Immature natural killer cell (primary cell): Measurements from ENCODE around the gene GALNS. TPM values are rescaled to one million over a fixed set of nuclear protein-coding genes. Genes with fewer than 3 reads are reported as not detected.

ENCODE experiments used
- DNase-seq, 3 donors: peaks; one replicate each; pipeline ENCODE4 v3.0.0; 2022; ENCODE audit warnings: mixed read lengths in 1 of 3
- H3K27ac Mint-ChIP-seq, 6 donors: one replicate each; pipeline ENCODE4 v1.8.0; 2020; ENCODE audit warnings: mixed read lengths in 6 of 6, mild to moderate bottlenecking in 5 of 6, inconsistent platforms in 4 of 6, moderate library complexity in 3 of 6
- H3K27me3 Mint-ChIP-seq, 3 donors: one replicate each; pipeline ENCODE4 v1.8.0; 2020 to 2021; ENCODE audit warnings: low read depth in 3 of 3, mild to moderate bottlenecking in 3 of 3, mixed read lengths in 3 of 3, moderate library complexity in 3 of 3, inconsistent platforms in 1 of 3
- H3K36me3 Mint-ChIP-seq, 3 donors: one replicate each; pipeline ENCODE4 v1.8.0; 2020; ENCODE audit warnings: mixed read lengths in 3 of 3, inconsistent platforms in 2 of 3, mild to moderate bottlenecking in 2 of 3
- H3K4me1 Mint-ChIP-seq, 2 donors: one replicate each; pipeline ENCODE4 v1.8.0; 2020; ENCODE audit warnings: inconsistent platforms in 2 of 2, mild to moderate bottlenecking in 2 of 2, mixed read lengths in 2 of 2, moderate library complexity in 1 of 2
- H3K4me3 Mint-ChIP-seq, 5 donors: one replicate each; pipeline ENCODE4 v1.8.0; 2020; ENCODE audit warnings: mild to moderate bottlenecking in 5 of 5, mixed read lengths in 5 of 5, inconsistent platforms in 3 of 5, moderate library complexity in 3 of 5
- H3K9me3 Mint-ChIP-seq, 6 donors: one replicate each; pipeline ENCODE4 v1.8.0; 2020; ENCODE audit warnings: mild to moderate bottlenecking in 6 of 6, mixed read lengths in 6 of 6, inconsistent platforms in 4 of 6, moderate library complexity in 3 of 6
- polyA plus RNA-seq, 3 donors: library from polyadenylated mRNA; unstranded; fragments of 300-500 nt; fragmentation: Illumina TruSeq; gene quantifications; one replicate each; pipeline ENCODE4 v1.2.3, GENCODE V29; 2021

GALNS gene
- polyA plus RNA-seq, 3 donors from 2014 or later = 10.4 to 15.4 (median 10.9) TPM

- Mint-ChIP-seq H3K27me3 (peaks cover 0 to 6% (median 2%) of the 10 kb centered on the region in 3 donors), H3K4me3 (peak overlapping the region; percentile 29 to 68 (median 51)), H3K9me3 (no peaks in the 10 kb centered on the region), H3K27ac (peak overlapping the region in 1 of 6 donors; percentile 26), H3K4me1 (peaks cover 0 to 20% of the 10 kb centered on the region in 2 donors), H3K36me3 (no peaks in the 10 kb centered on the region)
- DNase-seq = no peak
Measured at GRCh38 chr16:88813269-88814143, 43.2 kb downstream of the GALNS start.

DNA sequence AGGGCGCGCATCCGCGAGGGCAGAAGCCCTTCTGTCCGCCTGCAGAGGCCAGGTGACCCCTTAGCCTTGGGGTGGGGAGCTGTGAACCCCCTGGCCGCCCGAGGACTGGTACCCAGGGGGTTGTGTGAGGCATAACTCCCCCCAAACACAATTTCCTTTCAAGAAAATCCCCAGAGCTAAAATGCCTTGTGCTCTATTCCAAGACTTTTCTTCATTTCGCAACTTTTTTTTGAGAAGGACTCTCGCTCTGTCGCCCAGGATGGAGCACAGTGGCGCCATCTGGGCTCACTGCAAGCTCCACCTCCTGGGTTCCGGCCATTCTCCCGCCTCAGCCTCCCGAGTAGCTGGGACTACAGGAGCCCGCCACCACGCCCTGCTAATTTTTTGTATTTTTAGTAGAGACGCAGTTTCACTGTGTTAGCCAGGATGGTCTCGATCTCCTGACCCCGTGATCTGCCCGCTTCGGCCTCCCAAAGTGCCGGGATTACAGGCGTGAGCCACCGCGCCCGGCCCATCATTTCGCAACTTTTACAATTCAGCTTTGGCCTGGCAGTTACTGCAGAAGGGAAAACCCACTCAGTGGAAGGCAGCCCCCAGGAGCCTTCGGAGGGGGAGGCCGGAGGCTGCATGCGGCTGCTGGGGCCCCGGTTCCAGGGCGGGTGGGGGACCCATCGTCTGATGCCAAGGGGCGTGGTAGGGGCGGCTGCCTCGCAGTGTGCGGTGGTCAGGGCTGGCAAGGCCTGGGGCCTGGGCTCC lies 44.1 kb downstream of the GALNS start:
- no peaks in the 10 kb centered on the region for H3K36me3 Mint-ChIP-seq
- peak overlapping the region in 3 of 6 donors; percentile 30 to 87 (median 45) for H3K27ac Mint-ChIP-seq
- H3K4me1 Mint-ChIP-seq = peaks cover 0 to 20% of the 10 kb centered on the region in 2 donors
- no peaks in the 10 kb centered on the region for H3K9me3 Mint-ChIP-seq
- peaks cover 0 to 6% (median 2%) of the 10 kb centered on the region in 3 donors for H3K27me3 Mint-ChIP-seq
- H3K4me3 Mint-ChIP-seq = peak overlapping the region; percentile 76 to 87 (median 80)
- no peak for DNase-seq

DNA sequence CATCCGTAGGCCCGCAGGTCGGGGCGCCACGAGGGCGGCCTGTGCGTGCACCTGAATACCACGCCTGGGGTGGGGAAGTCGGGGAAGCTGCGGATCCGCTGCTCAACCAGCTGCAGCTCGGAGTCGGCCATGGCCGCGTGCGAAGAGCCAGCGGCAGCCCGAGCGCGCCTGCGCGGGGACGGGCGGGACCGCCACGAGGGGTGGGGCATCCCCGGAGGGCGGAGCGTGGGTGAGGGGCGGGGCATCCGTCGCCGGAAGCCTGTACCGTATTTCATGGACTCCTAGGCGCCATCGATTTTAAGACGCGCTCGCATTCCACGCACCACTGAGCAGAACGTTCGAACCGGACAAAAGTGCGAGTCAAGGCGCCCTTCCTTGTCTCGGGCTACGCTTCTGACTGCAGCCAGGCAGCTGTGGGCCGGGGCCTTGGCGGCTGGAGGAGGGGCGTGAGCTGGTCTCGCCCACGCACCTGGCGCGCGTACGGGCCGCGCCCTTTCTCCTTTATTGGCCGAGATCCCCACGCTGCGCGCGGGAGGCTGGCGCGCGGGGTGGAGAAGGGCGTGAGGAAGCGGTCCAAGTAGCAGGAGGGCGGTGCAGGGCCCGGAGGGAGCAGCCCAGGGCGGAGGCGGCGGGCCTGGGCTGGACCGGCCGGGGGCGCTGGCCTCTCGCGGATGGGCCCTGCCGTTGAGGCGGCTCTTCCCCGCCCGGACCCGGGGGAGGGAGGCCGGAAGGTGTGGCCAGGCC lies 44.8 kb downstream of the GALNS start, which contains the start of gene APRT:
TSS of gene APRT (minus strand) at position 160 of the 744 bp plus-strand sequence. CDS start at position 131, 29 bp downstream.
- peak; percentile 96 to 97 (median 96) for DNase-seq
- peaks cover 0 to 20% of the 10 kb centered on the region in 2 donors for H3K4me1 Mint-ChIP-seq
- H3K27me3 Mint-ChIP-seq = peaks cover 0 to 6% (median 2%) of the 10 kb centered on the region in 3 donors
- H3K9me3 Mint-ChIP-seq = no peaks in the 10 kb centered on the region
- peak within 1 kb of the TSS; percentile 87 to 98 (median 95) for H3K4me3 Mint-ChIP-seq
- peak within 1 kb of the TSS; percentile 83 to 97 (median 94) for H3K27ac Mint-ChIP-seq
- no peaks in the 10 kb centered on the region for H3K36me3 Mint-ChIP-seq

DNA sequence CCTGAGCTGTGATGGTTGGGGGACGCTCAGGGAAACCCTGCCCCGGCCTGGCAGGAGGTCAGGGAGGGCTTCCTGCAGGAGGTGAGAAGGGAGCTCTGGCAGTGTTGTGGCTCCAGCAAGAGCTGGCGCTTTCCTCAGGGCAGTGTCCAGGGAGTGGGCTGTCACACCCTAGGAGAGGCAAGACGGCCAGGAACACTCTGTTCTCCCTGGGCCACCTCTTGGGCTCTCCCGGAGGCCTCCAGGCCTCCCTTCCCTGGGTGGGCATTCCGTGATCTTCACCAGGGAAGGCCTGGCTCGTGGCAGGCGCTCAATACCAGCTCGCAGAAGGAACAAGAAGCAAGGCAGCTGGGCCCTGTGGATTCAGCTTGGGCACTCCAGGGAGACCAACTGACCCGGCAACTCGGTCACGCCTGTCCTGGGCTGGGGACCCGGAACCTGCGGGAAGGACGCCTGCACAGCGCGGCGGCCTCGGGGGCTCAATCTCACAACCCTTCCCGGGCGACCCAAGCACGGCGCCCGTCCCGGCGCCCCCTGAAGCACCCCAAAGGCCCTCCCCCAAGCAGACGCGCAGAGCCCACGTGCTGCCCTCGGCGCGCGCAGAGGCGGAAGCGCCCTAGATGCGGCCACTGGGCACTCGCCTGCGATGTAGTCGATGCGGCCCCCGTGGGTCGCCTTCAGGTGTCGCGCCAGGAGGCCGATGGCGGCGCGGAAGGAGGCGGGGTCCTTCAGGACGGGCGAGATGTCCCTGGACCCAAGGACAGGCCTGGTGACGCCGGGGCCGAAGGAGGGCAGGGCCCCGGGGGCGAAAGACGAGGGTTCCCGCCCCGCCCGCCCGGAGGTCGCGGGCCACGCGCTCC lies 45.6 kb downstream of the GALNS start:
- Mint-ChIP-seq H3K27ac (peak overlapping the region; percentile 60 to 92 (median 87)), H3K4me3 (peak overlapping the region; percentile 86 to 95 (median 87)), H3K27me3 (peaks cover 0 to 6% (median 2%) of the 10 kb centered on the region in 3 donors), H3K4me1 (peaks cover 0 to 20% of the 10 kb centered on the region in 2 donors), H3K36me3 (no peaks in the 10 kb centered on the region), H3K9me3 (no peaks in the 10 kb centered on the region)
- DNase-seq = peak; percentile 70 to 78 (median 74)

DNA sequence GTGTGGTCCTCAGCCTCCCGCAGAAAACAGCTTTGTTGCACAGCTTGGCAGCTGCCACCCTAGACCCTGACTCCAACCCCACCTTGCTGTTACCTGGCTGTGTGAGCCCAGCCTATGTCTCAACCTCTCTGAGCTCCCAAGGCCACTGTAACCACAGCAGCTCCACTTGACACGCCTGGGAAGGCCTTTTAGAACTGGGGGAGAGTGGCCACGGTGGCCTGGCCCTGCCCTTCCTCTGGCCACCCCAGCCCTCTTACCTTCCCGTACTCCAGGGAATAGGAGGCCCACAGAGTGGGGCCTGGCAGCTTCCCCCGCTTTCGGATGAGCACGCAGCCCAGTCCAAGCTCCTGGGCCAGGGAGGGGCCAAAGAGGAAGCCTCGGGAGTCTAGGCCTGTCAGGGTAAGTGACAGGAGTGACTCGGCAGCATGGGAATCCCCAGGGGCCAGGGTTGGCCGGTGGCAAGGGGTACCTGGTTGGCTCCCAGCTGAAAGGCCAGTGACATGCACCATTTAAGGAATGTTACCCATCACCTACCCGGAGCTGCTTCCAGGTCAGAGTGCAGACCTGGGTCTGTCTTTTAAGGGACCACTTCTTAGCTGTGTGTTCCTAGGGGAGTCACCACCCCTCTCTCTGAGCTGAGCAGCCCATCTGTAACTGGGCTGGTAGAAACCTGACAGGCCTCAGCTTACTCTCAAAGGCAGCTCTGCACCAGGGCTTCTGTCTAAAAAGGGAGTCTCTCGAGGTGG lies 46.4 kb downstream of the GALNS start:
- peaks cover 0 to 6% (median 2%) of the 10 kb centered on the region in 3 donors for H3K27me3 Mint-ChIP-seq
- H3K9me3 Mint-ChIP-seq = no peaks in the 10 kb centered on the region
- H3K4me3 Mint-ChIP-seq = peak overlapping the region; percentile 86 to 95 (median 87)
- no peaks in the 10 kb centered on the region for H3K36me3 Mint-ChIP-seq
- peak overlapping the region in 2 of 6 donors; percentile 60 to 71 for H3K27ac Mint-ChIP-seq
- H3K4me1 Mint-ChIP-seq = peaks cover 0 to 20% of the 10 kb centered on the region in 2 donors
- DNase-seq = no peak

DNA sequence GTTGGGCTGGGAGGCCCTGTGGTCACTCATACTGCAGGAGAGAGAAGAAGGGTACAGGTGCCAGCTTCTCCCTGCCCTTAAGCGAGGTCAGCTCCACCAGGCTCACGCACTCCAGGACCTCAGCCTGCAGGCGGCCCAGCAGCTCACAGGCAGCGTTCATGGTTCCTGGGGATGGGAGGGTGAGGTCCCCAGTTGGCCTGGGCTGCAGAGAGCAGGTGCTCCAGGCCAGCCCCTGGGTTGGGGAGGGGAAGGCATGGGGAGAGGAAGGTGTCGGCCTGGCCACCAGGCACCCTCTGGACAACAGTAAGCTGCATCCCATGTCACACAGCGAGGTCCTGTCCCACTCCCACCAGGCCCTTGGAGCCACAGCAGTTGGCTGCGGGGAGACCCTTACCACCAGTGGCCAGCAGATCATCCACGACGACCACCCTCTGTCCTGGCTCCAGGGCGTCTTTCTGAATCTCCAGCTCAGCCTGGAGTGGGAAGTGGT lies 47.0 kb downstream of the GALNS start:
- Mint-ChIP-seq H3K4me3 (peak overlapping the region in 1 of 5 donors; percentile 27), H3K27me3 (peaks cover 0 to 4% (median 2%) of the 10 kb centered on the region in 3 donors), H3K36me3 (no peaks in the 10 kb centered on the region), H3K27ac (no peak overlapping the region), H3K9me3 (no peaks in the 10 kb centered on the region), H3K4me1 (peaks cover 0 to 20% of the 10 kb centered on the region in 2 donors)
- no peak for DNase-seq

DNA sequence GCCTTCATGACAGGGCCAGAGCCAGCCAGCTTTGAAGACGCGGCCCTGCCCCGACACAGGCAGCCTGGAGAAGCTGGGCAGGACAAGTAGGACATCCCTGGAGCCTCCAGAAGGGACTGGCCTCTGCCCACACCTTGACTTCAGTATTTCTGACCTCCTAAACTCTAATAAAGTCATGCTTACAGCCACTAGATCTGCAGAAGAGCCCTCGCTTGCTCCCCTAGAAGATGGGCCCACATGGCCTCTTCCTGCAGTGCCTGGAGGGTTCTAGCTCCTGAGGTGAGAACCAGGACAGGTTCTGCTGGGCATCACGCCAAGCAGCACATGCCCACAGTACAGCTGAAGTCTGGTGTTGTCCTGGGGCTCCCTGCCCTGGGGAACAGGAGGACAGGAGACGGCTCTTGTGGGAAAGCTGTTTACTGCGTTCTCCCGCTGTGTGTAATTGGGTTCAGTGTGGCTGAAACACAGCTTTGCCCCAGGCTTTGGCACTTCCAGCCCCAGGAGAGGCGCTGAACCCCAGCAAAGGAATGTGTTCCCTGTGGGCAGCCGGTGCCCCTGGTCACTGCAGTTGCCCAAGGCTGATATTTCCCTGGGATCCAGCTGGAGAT lies 47.6 kb downstream of the GALNS start:
- H3K27me3 Mint-ChIP-seq = peaks cover 0 to 6% (median 2%) of the 10 kb centered on the region in 3 donors
- peak overlapping the region in 2 of 5 donors; percentile 25 to 27 for H3K4me3 Mint-ChIP-seq
- H3K36me3 Mint-ChIP-seq = no peaks in the 10 kb centered on the region
- no peak for DNase-seq
- H3K9me3 Mint-ChIP-seq = no peaks in the 10 kb centered on the region
- no peak overlapping the region for H3K27ac Mint-ChIP-seq
- H3K4me1 Mint-ChIP-seq = peaks cover 0 to 22% of the 10 kb centered on the region in 2 donors

- no peak overlapping the region for H3K4me3 Mint-ChIP-seq
- peaks cover 0 to 24% of the 10 kb centered on the region in 2 donors for H3K4me1 Mint-ChIP-seq
- no peak for DNase-seq
- peak overlapping the region in 1 of 6 donors; percentile 23 for H3K27ac Mint-ChIP-seq
- peaks cover 4 to 13% (median 5%) of the 10 kb centered on the region in 3 donors for H3K27me3 Mint-ChIP-seq
- H3K36me3 Mint-ChIP-seq = no peaks in the 10 kb centered on the region
- no peaks in the 10 kb centered on the region for H3K9me3 Mint-ChIP-seq
Measured at GRCh38 chr16:88807626-88808453, 48.9 kb downstream of the GALNS start.

- peaks cover 0 to 24% of the 10 kb centered on the region in 2 donors for H3K4me1 Mint-ChIP-seq
- H3K27ac Mint-ChIP-seq = peak overlapping the region in 1 of 6 donors; percentile 23
- no peak for DNase-seq
- no peak overlapping the region for H3K4me3 Mint-ChIP-seq
- H3K36me3 Mint-ChIP-seq = no peaks in the 10 kb centered on the region
- H3K9me3 Mint-ChIP-seq = no peaks in the 10 kb centered on the region
- H3K27me3 Mint-ChIP-seq = peaks cover 5 to 18% (median 8%) of the 10 kb centered on the region in 3 donors
Measured at GRCh38 chr16:88807142-88807625, 49.6 kb downstream of the GALNS start.

DNA sequence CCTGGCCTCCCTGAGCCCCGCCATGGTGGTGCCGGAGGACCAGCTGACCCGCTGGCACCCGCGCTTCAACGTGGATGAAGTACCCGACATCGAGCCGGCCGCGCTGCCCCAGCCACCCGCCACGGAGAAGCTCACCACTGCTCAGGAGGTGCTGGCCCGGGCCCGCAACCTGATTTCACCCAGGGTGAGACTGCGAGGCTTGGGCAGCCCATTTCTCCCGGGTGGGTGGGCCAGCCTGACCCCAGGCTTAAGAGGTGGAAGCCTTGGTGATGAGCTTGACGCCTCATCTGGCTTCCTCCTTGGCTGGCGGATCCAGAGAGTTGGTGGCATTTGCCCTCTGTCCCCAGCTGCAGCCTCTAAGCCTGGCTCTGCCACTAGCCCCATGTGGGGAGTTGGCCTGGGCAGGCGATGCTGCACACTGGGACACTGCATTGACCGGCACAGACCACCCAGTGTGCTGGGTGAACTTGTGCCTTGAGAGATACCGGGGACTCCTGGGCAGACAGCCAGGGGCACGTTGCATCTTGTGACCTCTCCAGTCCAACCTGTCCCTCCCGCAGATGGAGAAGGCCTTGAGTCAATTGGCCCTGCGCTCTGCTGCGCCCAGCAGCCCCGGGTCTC lies 50.1 kb downstream of the GALNS start:
- H3K9me3 Mint-ChIP-seq = no peaks in the 10 kb centered on the region
- DNase-seq = no peak
- H3K36me3 Mint-ChIP-seq = no peaks in the 10 kb centered on the region
- H3K27me3 Mint-ChIP-seq = peaks cover 5 to 16% (median 7%) of the 10 kb centered on the region in 3 donors
- no peak overlapping the region for H3K4me3 Mint-ChIP-seq
- H3K4me1 Mint-ChIP-seq = peaks cover 0 to 26% of the 10 kb centered on the region in 2 donors
- no peak overlapping the region for H3K27ac Mint-ChIP-seq
